GM18508 (cell line): Measurements from ENCODE around the gene SMYD3.
A peak's percentile ranks its signal among the peaks of the same experiment; 100 is the strongest.

Experiments
- ATAC-seq: cut with Tn5 transposase; IDR thresholded peaks from one replicate; pipeline ENCODE4 v1.9.1; 2021; ENCODE audit warnings: moderate number of reproducible peaks; ENCODE audit not compliant: insufficient read depth, unreplicated experiment

SMYD3 gene

GRCh38 chr1:246292571-246292970, 214.5 kb downstream of the SMYD3 start:
- no peak for ATAC-seq

- ATAC-seq: no peak
These were observed 216.0 kb downstream of the SMYD3 start for GRCh38 chr1:246291127-246291526.

GRCh38 chr1:246283771-246284410, 223.2 kb downstream of the SMYD3 start:
- ATAC-seq: no peak

GRCh38 chr1:246281639-246282038, 225.4 kb downstream of the SMYD3 start:
- no peak for ATAC-seq

- ATAC-seq: no peak
These were observed 225.9 kb downstream of the SMYD3 start for GRCh38 chr1:246281195-246281594.

- ATAC-seq: no peak
These were observed 226.5 kb downstream of the SMYD3 start for GRCh38 chr1:246280551-246280950.

GRCh38 chr1:246279402-246279801, 227.7 kb downstream of the SMYD3 start:
- no peak for ATAC-seq

- ATAC-seq: no peak
These were observed 228.7 kb downstream of the SMYD3 start for GRCh38 chr1:246278371-246278770.

GRCh38 chr1:246275036-246275435, 232.0 kb downstream of the SMYD3 start:
- ATAC-seq: no peak

GRCh38 chr1:246274186-246274585, 232.9 kb downstream of the SMYD3 start:
- no peak for ATAC-seq

GRCh38 chr1:246271516-246271915, 235.6 kb downstream of the SMYD3 start:
- no peak for ATAC-seq

GRCh38 chr1:246270236-246270635, 236.8 kb downstream of the SMYD3 start:
- ATAC-seq: peak; percentile 89

- ATAC-seq: no peak
These were observed 237.6 kb downstream of the SMYD3 start for GRCh38 chr1:246269466-246269865.

- no peak for ATAC-seq
These were observed 239.2 kb downstream of the SMYD3 start for GRCh38 chr1:246267896-246268295.

- ATAC-seq: no peak
These were observed 239.7 kb downstream of the SMYD3 start for GRCh38 chr1:246267426-246267825.

GRCh38 chr1:246265481-246265880, 241.6 kb downstream of the SMYD3 start:
- ATAC-seq: no peak

- ATAC-seq: no peak
These were observed 244.8 kb downstream of the SMYD3 start for GRCh38 chr1:246262281-246262680.

GRCh38 chr1:246261639-246262038, 245.4 kb downstream of the SMYD3 start:
- no peak for ATAC-seq

GRCh38 chr1:246258250-246258649, 248.8 kb downstream of the SMYD3 start:
- no peak for ATAC-seq

- no peak for ATAC-seq
These were observed 251.3 kb downstream of the SMYD3 start for GRCh38 chr1:246255773-246256172.

- ATAC-seq: no peak
These were observed 252.2 kb downstream of the SMYD3 start for GRCh38 chr1:246254854-246255253.

- ATAC-seq: no peak
These were observed 260.6 kb downstream of the SMYD3 start for GRCh38 chr1:246246430-246246829.

- ATAC-seq: no peak
These were observed 261.5 kb downstream of the SMYD3 start for GRCh38 chr1:246245541-246245940.
